IPS DF 6.9 (cell line): ENCODE results near the gene MMEL1.

ENCODE experiments used
- DNase-seq: peaks from one replicate; pipeline ENCODE4 v3.0.0-alpha.2; 2013; ENCODE audit warnings: low read depth, low spot score
- H3K27ac ChIP-seq: one replicate; pipeline ENCODE4 v1.5.1; 2013; ENCODE audit warnings: low read length, control low read depth
- H3K27me3 ChIP-seq: 2 replicates; pipeline ENCODE4 v1.6.1; 2013; ENCODE audit warnings: mild to moderate bottlenecking, low read length; ENCODE audit not compliant: control insufficient read depth, insufficient read depth
- H3K36me3 ChIP-seq: 2 replicates; pipeline ENCODE4 v1.6.1; 2013; ENCODE audit warnings: low read length; ENCODE audit not compliant: control insufficient read depth, insufficient read depth
- H3K4me1 ChIP-seq: 2 replicates; pipeline ENCODE4 v1.6.1; 2013; ENCODE audit warnings: low read length; ENCODE audit not compliant: control insufficient read depth, insufficient read depth
- H3K4me3 ChIP-seq: 2 replicates; pipeline ENCODE4 v1.5.1; 2013; ENCODE audit warnings: mild to moderate bottlenecking, low read length
- H3K9me3 ChIP-seq: 2 replicates; pipeline ENCODE4 v1.6.1; 2013; ENCODE audit warnings: low read length, inconsistent platforms; ENCODE audit not compliant: control insufficient read depth, insufficient read depth
- WGBS: extraction: QIAGEN DNeasy Blood & Tissue Kit; methylation state at CpG from one replicate; pipeline ENCODE4 v1.1.7; 2013; ENCODE audit warnings: mixed read lengths, missing lambda C conversion rate; ENCODE audit not compliant: insufficient read length, insufficient coverage; 5-methylcytosine and 5-hydroxymethylcytosine counted together

Gene MMEL1

DNA sequence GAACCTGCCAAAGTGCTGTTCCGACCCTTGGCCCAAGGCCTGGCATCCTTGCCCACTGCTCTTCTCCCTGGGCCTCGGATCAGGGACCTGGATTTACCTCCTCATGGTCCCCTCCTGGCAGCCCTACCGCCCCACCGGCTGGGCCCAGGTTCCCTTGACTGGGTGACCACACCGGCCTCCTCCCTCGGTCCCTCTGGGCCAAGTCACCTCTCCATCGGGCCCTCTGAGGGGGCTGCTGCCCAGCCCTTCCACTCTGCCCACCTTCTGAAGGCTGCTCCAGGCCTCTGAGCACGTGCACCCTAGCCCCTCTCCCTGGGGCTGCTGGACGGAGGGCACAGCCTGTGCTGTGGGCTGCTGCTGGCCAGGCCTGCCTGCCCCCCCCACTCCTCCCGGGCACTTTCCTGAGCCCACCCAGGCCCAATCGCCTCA lies 9.3 kb upstream of the MMEL1 start:
- Histone ChIP-seq H3K36me3 (no peaks in the 10 kb centered on the region; the same call in 1 of the 2 replicates), H3K27ac (no peak overlapping the region), H3K27me3 (no peaks in the 10 kb centered on the region), H3K4me3 (no peak overlapping the region), H3K4me1 (no peaks in the 10 kb centered on the region; the same call in 1 of the 2 replicates), H3K9me3 (peaks cover 35% of the 10 kb centered on the region)
- no CpG with 5 or more reads among the region's 11 CpGs for WGBS
- no peak for DNase-seq

DNA sequence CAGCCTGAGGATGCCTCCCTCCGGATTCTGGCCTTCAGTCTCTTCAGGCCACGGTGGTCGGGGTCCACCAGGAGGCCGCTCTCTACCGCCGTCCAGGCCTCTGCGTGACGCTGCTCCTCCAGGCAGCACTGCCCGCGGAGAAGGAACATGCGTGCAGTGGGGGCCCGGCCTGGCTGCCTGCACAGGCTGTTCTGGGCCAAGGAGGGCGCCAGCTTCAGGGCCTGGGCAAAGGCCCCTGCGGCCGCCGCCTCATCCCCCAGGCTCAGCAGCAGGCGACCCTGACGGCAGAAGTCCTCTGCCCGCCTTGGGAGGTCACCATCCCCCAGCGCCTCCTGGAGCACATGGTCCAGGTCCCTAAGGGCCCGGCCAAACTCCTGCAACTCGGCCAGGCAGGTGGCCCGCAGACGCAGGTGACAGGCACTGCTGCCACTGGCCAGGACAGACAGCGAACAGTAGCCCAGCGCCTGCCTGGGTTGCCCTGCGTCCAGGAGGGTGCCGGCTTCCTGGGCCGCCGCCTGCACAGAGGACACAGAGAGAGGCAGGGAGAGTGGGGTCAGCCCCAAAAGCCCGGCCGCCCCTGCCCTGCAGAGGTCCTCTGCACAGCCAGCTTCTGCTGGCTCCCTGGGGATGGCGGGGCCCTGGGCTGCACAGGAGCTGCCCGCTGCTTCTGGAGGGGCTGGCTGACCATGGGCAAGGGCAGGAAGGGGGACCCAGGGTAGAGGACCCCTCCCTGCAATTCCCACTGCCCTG lies 8.7 kb upstream of the MMEL1 start:
- WGBS: no CpG with 5 or more reads among the region's 34 CpGs
- Histone ChIP-seq H3K4me1 (no peaks in the 10 kb centered on the region; the same call in 1 of the 2 replicates), H3K9me3 (peaks cover 37% of the 10 kb centered on the region), H3K27me3 (no peaks in the 10 kb centered on the region), H3K36me3 (no peaks in the 10 kb centered on the region; the same call in 1 of the 2 replicates), H3K27ac (no peak overlapping the region), H3K4me3 (no peak overlapping the region)
- no peak for DNase-seq

DNA sequence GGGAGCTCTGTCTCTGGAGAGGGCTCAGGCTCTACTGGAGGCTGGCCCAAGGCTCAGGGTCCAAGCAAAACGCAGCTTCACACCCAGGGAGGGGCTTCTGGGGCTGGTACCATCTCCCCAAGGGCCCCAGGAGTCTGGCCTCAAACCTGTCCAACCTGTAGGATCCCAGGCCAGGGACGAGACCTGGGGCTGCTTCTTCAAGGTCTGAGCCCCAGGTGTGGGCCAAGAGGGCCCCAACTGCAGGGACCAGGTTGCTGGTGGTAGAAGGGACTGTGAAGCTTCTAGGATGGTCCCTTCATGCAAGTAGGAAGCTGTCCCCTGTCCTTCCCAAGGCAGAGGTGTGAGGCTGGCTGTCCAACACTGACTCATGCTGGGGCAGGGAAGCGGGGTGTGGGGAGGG lies 7.8 kb upstream of the MMEL1 start:
- no CpG with 5 or more reads among the region's 3 CpGs for WGBS
- no peak for DNase-seq
- Histone ChIP-seq H3K9me3 (peaks cover 41% of the 10 kb centered on the region), H3K4me1 (no peaks in the 10 kb centered on the region; the same call in 1 of the 2 replicates), H3K27me3 (no peaks in the 10 kb centered on the region), H3K27ac (no peak overlapping the region), H3K36me3 (no peaks in the 10 kb centered on the region; the same call in 1 of the 2 replicates), H3K4me3 (no peak overlapping the region)

DNA sequence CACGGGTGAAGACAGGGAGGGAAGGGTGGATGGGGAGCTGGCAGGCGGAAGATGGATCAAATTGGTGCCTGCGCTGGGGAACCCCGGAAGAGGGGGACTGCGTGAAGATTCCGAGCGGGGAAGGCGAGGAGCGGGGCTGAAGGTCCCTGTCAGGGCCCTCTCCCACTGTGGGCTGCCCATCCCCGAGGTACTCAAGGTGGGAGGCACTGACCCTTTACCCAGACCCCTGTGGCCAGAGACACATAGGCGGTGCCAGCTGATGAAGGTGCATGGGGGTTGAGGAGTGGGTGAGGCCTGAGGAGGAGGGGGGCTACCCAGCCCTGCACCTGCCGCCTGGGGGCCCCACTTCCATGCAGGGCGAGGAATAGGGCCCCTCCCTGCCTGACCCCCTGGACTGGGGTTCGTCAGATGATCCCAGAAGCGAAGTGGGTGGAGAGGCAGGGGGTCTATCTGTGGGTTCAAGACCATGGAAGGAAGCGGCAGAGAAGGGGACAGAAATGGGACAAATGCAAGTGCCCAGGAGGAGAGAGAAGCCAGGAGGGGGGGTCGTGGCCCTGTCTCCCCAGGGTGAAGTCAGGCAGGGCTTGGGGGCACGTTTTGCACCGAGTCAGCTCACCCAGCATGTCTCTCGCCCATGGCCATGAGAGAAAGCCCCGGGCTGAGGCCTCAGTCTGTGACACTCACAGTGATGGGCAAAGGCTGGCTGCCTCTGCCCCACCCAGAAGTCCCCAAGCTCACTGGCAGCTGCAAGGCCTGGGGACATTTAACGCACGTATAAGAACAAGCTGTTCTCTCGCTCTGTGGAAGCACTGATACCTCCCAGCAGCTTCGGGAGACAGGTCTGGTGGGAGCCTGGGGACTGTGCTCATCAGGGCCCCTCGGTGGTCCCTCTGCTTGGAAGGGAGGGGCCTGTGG lies 7.0 kb upstream of the MMEL1 start:
- no peaks in the 10 kb centered on the region for H3K27me3 ChIP-seq
- no CpG with 5 or more reads among the region's 26 CpGs for WGBS

DNA sequence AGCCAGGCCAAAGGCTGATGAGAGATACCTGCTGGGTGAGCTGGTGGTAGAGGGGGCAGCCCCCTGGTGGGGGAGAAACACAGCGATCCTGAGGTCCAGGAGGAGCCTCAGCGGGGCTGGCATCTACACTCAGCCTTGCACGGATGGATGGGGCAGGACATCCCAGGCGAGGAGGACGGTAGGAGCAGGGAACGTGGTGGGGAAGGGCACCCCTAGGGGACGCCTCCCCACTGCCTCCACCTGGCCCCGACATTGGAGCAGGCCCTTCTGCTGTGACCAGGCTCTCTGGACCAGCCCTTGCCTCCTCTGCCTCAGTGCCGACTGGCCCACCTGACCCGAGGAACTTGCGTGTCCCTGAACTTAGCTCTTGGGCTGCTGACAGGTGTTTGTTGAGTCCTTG lies 6.4 kb upstream of the MMEL1 start:
- H3K4me3 ChIP-seq: no peak overlapping the region
- no CpG with 5 or more reads among the region's 11 CpGs for WGBS
- H3K27me3 ChIP-seq: no peaks in the 10 kb centered on the region
- no peak overlapping the region for H3K27ac ChIP-seq
- DNase-seq: no peak
- no peaks in the 10 kb centered on the region; the same call in 1 of the 2 replicates for H3K4me1 ChIP-seq
- peaks cover 41% of the 10 kb centered on the region for H3K9me3 ChIP-seq
- no peaks in the 10 kb centered on the region; the same call in 1 of the 2 replicates for H3K36me3 ChIP-seq

More for the DNA sequence above, 7.0 kb upstream of the MMEL1 start:
- H3K36me3 ChIP-seq: no peaks in the 10 kb centered on the region; the same call in 1 of the 2 replicates
- no peak overlapping the region for H3K27ac ChIP-seq
- no peaks in the 10 kb centered on the region; the same call in 1 of the 2 replicates for H3K4me1 ChIP-seq
- H3K4me3 ChIP-seq: no peak overlapping the region
- no peak for DNase-seq
- peaks cover 45% of the 10 kb centered on the region for H3K9me3 ChIP-seq

DNA sequence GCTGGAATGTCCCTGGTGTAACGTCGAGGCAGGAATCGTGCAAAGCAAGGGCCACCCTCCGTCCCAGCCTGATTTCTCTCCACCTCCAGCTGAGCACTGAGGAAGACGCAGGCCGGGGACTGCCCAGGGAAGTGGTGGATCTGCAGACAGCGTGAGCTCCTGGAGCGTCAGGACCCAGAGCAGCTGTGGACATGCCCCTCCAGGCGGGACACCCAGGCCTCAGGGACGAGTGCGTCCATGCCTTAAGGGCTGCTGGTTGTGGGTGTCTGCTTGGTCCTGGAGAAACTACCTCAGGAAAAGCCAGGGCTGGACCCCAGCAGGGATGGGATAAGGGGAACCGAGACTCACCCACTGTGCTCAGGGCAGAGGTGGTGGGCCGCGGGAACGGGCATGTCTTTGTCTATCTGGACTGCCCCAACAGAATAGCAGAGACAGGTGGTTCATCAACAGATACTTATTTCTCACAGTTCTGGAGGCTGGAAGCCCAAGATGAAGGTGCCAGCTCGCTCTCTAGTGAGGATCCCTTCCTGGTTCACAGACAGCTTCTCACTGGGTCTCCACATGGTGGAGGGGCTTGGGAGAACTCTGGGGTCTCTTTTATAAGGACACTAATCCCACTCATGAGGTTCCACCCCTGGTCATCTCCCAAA lies 5.8 kb upstream of the MMEL1 start:
- Histone ChIP-seq H3K36me3 (no peaks in the 10 kb centered on the region), H3K27me3 (no peaks in the 10 kb centered on the region), H3K27ac (no peak overlapping the region), H3K9me3 (peaks cover 41% of the 10 kb centered on the region), H3K4me1 (no peaks in the 10 kb centered on the region; the same call in 1 of the 2 replicates), H3K4me3 (no peak overlapping the region)
- no CpG with 5 or more reads among the region's 16 CpGs for WGBS
- DNase-seq: no peak

DNA sequence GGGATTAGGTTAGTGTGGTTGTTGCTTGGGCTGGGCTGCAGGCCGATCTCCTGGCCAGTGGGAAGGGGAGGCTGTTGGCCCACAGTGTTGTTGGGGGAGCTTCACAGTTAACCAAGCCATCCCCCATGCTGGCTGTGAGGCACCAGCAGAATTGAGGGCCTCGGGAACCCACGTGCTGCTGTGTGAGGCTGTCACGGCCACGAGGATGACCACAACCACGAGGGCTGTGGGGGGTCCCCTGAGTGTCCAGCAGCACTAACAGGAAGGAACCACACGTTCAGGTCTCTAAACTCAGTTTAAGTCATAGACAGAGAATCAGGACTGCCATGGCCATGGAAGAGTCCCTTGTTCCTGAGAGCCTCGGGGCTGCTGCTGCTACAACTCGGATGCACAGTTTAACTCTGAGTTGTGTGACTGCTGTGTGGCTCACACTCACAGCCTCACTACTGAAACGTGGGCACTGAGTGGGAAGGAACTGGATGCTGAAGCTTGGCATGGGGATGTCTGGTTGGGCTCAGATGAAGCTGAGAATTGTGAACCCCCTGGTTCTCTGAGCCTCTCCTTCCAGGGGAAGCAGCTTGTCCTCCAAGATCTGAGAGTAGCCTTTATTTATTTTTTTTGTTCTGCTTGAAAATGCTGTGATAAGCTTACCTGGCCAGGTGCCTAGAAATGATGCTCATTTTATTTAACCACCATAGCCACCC lies 4.8 kb upstream of the MMEL1 start:
- Histone ChIP-seq H3K4me1 (no peaks in the 10 kb centered on the region; the same call in 1 of the 2 replicates), H3K9me3 (peaks cover 48% of the 10 kb centered on the region), H3K27me3 (no peaks in the 10 kb centered on the region), H3K4me3 (no peak overlapping the region), H3K27ac (no peak overlapping the region), H3K36me3 (no peaks in the 10 kb centered on the region)
- WGBS: no CpG with 5 or more reads among the region's 10 CpGs
- no peak for DNase-seq

DNA sequence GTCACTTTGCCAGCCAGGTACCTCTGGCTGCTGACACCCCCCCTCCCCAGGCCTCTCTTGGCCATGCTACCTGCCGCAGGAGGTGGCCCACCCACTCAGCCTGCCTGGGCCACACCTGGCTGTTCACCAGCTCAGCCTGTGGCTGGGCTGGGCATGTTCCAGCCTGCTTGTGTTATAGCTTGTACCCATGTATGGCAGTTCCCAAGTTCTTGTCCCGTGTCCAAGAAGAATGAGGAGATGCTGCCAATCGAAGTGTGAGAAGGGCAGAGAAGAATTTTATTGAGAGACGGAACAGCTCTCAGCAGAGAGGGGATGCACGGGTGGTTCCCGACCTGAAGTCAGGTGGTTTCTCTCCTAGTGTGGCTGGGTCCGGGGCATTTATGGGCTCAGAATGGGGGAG lies 3.9 kb upstream of the MMEL1 start:
- Histone ChIP-seq H3K27ac (no peak overlapping the region), H3K4me3 (no peak overlapping the region), H3K9me3 (peaks cover 46% of the 10 kb centered on the region), H3K4me1 (no peaks in the 10 kb centered on the region; the same call in 1 of the 2 replicates), H3K27me3 (no peaks in the 10 kb centered on the region), H3K36me3 (no peaks in the 10 kb centered on the region)
- WGBS: no CpG with 5 or more reads among the region's 7 CpGs
- DNase-seq: no peak

DNA sequence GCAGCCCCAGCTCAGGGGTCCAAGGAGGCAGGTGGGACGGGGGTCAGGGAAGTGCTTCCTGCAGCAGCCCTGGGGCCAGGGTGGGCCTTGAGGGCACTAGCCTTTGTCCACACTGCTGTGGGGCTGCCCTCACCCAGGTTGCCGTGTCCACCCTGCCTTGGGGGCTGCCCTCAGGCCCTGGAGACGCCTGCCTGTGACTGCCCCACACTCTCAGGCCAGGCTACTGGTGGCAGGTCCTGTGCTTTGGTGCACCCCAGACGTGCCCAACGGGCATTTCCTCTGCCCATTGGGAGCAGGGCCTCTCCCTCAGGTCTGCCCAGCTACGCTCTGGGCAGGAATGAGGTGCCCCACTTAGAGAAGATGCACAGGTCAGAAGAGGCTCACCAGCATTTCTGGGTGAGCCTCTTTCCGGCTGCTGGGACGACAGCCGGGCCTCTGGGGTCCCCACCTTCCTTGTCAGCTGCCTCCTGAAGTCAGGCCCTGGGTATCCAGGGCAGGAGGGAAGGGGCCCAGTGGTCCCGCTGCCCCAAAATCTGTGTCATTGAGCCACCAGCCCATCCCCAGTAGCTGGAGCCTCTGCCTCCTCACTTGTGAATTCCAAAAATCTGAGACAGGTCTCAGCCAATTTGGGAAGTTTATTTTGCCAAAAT lies 2.7 kb upstream of the MMEL1 start:
- Histone ChIP-seq H3K4me1 (no peaks in the 10 kb centered on the region; the same call in 1 of the 2 replicates), H3K9me3 (peaks cover 51% of the 10 kb centered on the region), H3K36me3 (no peaks in the 10 kb centered on the region), H3K27ac (no peak overlapping the region), H3K4me3 (no peak overlapping the region), H3K27me3 (no peaks in the 10 kb centered on the region)
- no peak for DNase-seq
- WGBS: no CpG with 5 or more reads among the region's 10 CpGs
